Measurements from ENCODE around the gene FBF1. TPM values are rescaled to one million over a fixed set of nuclear protein-coding genes. Genes with fewer than 3 reads are reported as not detected.

Gene FBF1
- total RNA-seq, 1 experiment from 2014 or later: 8.3 TPM

DNA sequence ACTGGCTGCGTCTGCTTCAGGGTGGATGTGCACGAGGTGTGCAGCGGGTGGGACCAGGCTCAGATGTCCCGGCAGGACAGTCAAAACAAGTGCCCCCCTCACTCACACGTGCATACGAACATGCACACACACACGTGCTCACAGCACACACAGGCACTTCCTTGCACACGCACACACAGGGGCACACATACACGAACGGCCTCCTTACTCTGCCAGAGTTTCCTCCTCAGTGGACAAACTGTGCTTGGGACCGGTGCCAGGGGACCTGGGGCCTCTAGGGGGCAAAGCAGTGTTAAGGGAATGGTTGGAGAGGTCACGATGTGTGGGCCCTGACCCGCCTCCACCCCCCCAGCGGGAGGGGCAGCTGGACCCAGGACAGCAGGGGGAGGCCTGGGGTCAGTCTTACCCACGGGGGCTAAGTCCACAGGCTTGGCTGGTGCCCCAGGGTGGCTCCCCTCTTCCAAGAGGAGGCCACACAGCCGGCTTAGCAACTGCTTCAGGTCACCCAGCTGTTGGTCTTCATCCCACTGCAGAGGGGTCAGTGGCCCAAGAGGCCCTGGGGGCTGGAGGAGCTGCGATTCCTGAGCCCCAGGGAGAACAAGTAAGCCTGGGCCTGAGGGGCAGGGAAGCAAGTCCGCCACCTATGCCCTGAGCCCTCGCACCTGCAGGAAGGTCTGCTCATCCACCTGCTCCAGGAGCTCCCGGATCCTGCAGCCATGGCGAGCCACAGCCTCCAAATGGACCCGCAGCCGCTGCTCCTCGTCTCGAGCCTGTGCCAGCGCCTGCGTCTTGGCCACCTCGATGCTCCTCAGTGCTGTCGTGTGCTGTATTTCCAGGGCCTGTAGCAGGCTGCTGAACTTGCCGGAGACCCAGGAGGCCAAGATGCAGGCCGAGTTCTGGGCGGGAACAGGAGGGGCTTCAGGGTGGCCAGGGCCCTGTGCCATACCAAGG, 49.0 kb downstream of the FBF1 start:
- no peaks in the 10 kb centered on the region for H3K9me3 Mint-ChIP-seq
- H4K8ac ChIP-seq (replicated peaks; ENCODE audit: insufficient read length, low read depth, low read length): no peak overlapping the region
- H2BK15ac ChIP-seq (ENCODE audit: low read depth, low read length): no peak overlapping the region
- H3K4me1 ChIP-seq (ENCODE audit: insufficient read depth, low read length): no peaks in the 10 kb centered on the region; the same call in 1 of the 2 replicates
- no peak overlapping the region for H2BK20ac ChIP-seq (ENCODE audit: low read depth, low read length, poor library complexity, severe bottlenecking)
- peaks cover 11 to 32% (median 23%) of the 10 kb centered on the region in 3 experiments for H3K36me3 Mint-ChIP-seq (ENCODE audit: insufficient read depth in 1 of 3, low read depth in 3 of 3)
- H3K79me1 ChIP-seq (ENCODE audit: insufficient read depth, low read depth, low read length, poor library complexity, severe bottlenecking): no peaks in the 10 kb centered on the region
- no peak overlapping the region for H3K9ac ChIP-seq (ENCODE audit: extremely low read depth, insufficient read length, low read length)
- no peak overlapping the region for H3K27ac Mint-ChIP-seq
- H4K5ac ChIP-seq (ENCODE audit: insufficient read length, low read depth, low read length): no peak overlapping the region
- no peak overlapping the region for H3K23ac ChIP-seq (ENCODE audit: insufficient read length, low read depth, low read length)
- no peak overlapping the region for H3K4me3 Mint-ChIP-seq
- H2BK5ac ChIP-seq (ENCODE audit: insufficient read length, low read length): no peak overlapping the region
- H4K20me1 ChIP-seq (ENCODE audit: control insufficient read depth, insufficient read depth, insufficient read length): no peaks in the 10 kb centered on the region
- H3K23me2 ChIP-seq (ENCODE audit: insufficient read length, low read depth, low read length, poor library complexity, severe bottlenecking): peaks cover 3% of the 10 kb centered on the region
- H3K79me2 ChIP-seq (ENCODE audit: insufficient read depth, low read length): no peaks in the 10 kb centered on the region
- H3K27me3 ChIP-seq (ENCODE audit: insufficient read depth, low read length): no peaks in the 10 kb centered on the region
- H4K91ac ChIP-seq (ENCODE audit: insufficient read length, low read depth, low read length): no peak overlapping the region
- no peak for DNase-seq
- peaks cover 18 to 20% of the 10 kb centered on the region in 2 experiments for H3K4me1 Mint-ChIP-seq
- H3K14ac ChIP-seq (ENCODE audit: insufficient read depth, low read length): no peak overlapping the region
- H3K18ac ChIP-seq (ENCODE audit: insufficient read length, low read depth, low read length): no peak overlapping the region
- no peak overlapping the region for H3T11ph ChIP-seq (ENCODE audit: low read length)
- H3K27ac ChIP-seq (ENCODE audit: insufficient read length, low read depth, low read length): no peak overlapping the region
- H3K4me2 ChIP-seq (ENCODE audit: insufficient read depth, insufficient read length, low read length): no peak overlapping the region
- H3K56ac ChIP-seq (ENCODE audit: insufficient read length, low read depth, low read length): no peak overlapping the region
- TF ChIP-seq, protein P1, sequence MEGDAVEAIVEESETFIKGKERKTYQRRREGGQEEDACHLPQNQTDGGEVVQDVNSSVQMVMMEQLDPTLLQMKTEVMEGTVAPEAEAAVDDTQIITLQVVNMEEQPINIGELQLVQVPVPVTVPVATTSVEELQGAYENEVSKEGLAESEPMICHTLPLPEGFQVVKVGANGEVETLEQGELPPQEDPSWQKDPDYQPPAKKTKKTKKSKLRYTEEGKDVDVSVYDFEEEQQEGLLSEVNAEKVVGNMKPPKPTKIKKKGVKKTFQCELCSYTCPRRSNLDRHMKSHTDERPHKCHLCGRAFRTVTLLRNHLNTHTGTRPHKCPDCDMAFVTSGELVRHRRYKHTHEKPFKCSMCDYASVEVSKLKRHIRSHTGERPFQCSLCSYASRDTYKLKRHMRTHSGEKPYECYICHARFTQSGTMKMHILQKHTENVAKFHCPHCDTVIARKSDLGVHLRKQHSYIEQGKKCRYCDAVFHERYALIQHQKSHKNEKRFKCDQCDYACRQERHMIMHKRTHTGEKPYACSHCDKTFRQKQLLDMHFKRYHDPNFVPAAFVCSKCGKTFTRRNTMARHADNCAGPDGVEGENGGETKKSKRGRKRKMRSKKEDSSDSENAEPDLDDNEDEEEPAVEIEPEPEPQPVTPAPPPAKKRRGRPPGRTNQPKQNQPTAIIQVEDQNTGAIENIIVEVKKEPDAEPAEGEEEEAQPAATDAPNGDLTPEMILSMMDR (conservative IDR thresholded peaks at IDR 0.05): no peak
- no peak overlapping the region for H3K4ac ChIP-seq (ENCODE audit: low read depth, low read length)
- no peak overlapping the region for H2BK12ac ChIP-seq (ENCODE audit: insufficient read length, low read depth, low read length)
- no peaks in the 10 kb centered on the region for H3K27me3 Mint-ChIP-seq (ENCODE audit: low read depth)
- no peaks in the 10 kb centered on the region for H3K9me3 ChIP-seq (ENCODE audit: control insufficient read depth, low read depth, low read length)
- H2AK5ac ChIP-seq (ENCODE audit: insufficient read length, low read length): no peak overlapping the region
- no CpG with 5 or more reads among the region's 32 CpGs for WGBS (ENCODE audit: extremely low coverage, insufficient read length, low lambda C conversion rate)
- no peak overlapping the region for H2AFZ ChIP-seq (ENCODE audit: low read length)
- H2BK120ac ChIP-seq (ENCODE audit: low read depth, low read length, poor library complexity, severe bottlenecking): no peak overlapping the region

Data from H9 (cell line).